HuH-7.5 (cell line): ENCODE data around the gene BLVRB.
"Not testable (repeated sequence)": the region's sequence is repeated elsewhere in the genome, so short reads cannot be mapped to it uniquely, and the experiment has no call there.

Experiments
- DNase-seq: peaks from one replicate; pipeline ENCODE4 v3.0.0; 2011; ENCODE audit warnings: low spot score

BLVRB gene

DNA sequence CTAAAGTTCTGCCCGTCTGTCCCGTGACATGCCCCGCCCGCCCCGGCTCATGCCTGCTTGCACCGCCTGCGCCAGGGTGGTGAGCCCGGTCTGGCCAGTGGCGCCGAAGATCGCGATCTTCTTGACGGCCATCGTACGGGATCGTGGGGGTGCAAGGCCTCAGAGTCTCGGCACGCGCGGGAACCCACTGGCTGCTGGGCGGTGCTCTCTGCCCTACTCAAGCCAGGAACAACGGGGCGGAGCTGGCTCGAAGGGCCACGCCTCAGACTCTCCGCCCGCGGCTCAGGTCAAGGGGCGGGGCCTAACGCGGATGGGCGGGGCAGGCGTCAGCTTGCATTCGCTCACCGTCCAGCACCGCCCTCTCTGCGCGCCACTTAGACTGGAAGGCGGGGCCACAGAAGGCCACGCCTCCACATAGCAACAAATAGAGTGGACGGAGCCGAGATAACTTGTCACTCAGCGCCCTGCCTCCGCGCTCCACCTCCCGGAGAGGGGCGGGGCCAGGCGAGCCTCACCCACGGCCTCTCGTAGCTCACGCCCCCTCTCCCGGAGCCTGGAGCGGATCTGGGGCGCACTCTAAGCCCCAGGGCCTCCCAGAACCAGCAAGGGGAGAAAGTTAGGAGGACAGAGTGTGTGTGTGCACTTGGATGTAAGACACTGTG lies at the start of gene BLVRB:
TSS of gene BLVRB (minus strand) at position 189 of the 662 bp plus-strand sequence. CDS start at position 132, 57 bp downstream.
- DNase-seq = peak; percentile 98

DNA sequence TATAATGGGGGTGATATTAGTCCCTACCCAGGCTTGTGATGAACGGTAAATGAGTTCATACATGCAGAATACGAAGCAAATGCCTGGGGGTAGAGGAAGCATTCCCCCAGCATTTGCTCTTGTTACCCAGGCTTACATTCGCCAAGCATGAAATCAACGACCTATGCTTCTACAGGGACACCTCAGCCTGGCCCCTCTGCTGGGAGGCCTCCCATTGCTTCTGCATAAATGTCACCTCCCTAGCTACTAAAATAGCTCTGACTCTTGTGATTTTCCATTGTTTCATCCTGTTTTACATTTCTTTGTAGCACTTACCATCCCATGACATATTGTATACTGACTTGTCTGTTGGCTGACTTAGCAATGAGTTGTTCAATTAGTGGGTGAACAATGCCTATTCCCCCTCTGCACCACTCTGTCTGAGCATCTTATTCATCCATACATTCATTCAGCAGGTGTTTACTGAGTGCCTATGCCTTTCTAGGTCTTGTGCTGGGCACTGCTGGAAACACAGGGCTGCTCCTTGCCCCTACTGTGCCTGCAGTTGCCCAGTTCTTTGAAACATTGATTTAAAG lies 48.3 kb upstream of the BLVRB start:
- DNase-seq = no peak

DNA sequence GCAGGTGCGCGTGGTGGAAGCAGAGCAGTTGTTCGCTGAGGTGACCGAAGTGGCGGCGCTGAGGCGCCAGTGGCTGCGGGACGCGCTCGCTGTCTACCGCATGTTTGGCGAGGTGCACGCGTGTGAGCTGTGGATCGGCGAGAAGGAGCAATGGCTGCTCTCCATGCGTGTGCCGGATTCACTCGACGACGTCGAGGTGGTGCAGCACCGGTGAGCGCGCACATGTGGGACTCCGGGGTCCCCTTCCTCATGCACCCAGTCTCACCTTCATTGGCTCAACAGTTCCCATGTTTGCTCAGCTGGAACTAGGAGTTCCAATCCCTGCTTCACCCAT lies 47.8 kb upstream of the BLVRB start:
- DNase-seq = no peak

DNA sequence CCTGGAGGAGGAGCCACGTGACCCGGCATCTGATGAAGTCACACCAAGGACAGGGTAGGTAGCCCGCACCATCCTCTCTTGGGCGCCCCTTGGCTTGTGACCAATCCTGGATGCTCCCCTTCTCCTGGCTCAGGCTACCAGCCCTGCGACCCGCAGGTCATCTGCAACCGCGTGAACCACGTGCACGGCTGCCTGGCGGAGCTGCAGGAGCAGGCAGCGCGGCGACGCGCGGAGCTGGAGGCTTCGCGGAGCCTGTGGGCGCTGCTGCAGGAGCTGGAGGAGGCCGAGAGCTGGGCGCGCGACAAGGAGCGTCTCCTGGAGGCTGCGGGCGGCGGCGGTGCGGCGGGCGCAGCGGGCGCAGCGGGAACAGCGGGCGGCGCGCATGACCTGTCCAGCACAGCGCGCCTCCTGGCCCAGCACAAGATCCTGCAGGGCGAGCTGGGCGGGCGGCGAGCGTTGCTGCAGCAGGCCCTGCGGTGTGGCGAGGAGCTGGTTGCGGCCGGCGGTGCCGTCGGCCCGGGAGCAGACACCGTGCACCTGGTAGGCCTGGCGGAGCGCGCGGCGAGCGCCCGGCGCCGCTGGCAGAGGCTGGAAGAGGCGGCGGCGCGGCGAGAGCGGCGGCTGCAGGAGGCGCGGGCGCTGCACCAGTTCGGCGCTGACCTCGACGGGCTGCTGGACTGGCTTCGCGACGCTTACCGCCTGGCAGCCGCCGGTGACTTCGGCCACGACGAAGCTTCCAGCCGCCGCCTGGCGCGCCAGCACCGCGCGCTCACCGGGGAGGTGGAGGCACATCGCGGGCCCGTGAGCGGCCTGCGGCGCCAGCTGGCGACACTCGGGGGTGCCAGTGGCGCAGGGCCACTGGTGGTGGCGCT lies 47.2 kb upstream of the BLVRB start:
- DNase-seq = no peak

DNA sequence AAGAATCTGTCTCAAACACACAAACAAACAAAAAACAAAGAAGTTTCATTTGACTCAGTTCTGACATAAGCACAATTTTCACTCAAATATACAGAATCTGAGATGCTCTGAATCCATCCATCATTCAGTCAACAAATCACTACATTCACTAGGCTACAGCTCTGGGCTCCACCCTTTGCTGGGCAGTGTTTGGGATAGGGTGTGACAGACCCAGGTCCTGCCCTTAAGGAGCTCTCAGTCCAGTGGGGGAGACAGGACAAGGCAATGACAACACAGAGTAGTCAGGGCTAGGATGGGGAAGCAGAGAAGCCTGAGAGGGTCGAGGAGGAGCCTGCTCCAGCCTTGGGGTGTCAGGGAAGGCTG lies 46.5 kb upstream of the BLVRB start:
- no peak for DNase-seq

DNA sequence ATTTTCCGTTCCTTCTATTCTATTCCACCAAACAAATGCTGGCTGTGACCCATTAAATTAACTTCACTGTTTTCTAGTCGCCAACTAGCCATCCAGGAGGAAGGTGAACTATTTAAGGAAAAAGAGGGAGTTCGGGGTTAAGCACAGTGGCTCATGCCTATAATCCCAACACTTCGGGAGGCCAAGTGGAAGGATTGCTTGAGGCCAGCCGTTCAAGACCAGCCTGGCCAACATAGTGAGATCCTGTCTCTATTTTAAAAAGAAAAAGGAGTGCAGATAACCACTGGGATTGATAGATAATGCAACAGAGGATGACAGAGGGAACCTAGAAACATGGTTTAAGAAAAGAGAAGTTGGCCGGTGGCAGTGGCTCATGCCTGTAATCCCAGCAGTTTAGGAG lies 45.9 kb upstream of the BLVRB start:
- DNase-seq = no peak

DNA sequence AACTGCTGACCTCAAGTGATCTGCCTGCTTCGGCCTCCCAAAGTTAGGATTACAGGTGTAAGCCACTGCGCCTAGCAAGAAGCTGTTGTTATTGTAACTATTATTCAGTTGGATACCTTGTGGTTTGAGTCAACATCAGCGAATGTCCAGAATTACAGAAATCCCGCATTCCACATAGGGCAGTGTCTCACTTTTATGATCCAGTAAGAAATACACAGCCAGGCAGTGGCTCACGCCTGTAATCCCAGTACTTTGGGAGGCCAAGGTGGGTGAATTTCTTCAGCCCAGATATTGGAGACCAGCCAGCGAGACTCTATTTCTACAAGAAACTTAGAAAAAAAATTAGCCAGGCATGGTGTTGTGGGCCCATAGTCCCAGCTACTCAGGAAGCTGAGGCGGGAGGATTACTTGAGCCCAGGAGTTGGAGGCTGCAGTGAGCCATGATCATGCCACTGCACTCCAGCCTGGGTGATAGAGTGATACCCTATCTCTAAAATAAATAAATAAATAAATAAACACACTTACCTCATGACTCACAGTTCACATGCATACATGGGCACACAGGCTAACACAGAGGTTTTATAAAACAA lies 45.1 kb upstream of the BLVRB start:
- no peak for DNase-seq

DNA sequence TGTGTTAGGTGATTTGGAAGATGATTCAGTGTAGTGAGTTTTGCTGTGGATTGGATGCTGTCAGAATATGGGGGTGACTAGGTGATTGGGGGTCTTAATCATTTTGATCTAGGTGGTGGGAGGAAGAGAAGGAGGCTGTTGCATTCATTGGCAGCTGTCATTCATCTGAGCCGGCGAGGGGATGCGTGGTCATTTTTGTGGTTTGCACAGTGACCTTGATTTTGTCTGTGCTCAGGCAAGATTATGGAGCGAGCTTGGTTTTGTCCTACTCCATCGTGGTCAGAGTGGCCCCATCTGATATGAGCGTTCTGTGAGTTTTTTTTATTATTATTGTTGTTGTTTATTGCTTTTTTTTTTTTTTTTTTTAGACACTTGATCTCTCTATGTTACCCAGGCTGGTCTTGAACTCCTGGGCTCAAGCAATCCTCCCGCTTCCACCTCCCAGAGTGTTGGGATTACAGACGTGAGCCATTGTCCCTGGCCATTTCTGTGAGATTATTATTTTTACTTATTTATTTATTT lies 43.3 kb upstream of the BLVRB start:
- no peak for DNase-seq

DNA sequence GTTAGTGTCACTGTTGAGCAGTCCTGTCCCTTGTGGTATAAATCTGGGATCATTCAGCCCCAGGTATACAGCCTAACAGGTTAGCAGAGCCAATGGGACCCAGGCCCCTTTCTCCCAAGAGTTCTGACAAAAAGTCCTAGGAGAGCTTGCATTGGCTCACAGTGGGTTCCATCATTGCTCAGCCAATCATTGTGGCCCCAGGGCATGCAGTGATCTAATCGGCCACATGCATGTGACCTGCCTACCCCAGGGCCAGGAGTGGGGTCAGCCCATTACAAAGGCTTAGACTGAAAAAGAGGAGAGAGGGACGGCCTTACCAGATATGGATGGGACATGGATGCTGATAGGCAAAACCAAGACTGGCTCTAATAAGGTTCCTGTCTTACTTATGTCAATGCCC lies 42.3 kb upstream of the BLVRB start:
- DNase-seq = no peak

DNA sequence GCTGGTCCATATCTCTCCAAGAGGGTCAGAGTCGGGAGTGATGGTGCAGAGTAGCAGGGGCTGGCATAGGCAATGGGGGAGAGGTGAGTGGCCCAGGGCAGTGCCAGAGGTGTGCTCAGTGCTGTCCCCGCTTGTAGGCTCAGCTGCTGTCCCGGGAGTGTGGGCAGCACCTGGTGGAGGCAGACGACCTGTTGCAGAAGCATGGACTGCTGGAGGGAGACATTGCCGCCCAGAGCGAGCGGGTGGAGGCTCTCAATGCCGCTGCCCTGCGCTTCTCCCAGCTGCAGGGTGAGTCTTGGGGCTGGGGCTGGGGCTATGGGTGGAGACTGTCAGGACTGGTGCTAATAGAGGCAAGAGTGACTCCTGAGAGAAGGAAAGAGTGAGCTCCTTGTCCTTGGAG lies 40.6 kb upstream of the BLVRB start:
- DNase-seq = no peak

DNA sequence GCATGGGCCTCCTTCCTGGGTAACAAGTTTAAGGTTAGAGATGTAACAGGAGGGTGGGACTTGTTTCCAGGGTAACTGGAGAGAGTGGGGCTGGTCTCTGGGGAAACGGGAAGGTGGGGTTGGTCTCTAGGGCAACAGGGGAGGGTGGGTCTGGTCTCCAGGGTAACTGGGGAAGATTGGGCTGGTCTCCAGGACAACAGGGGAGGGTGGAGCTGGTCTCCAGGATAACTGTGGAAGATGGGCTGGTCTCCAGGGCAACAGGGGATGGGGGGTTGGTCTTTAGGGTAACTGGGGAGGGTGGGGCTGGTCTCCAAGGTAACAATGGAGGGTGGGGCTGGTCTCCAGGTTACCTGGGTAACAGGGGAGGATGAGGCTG lies 37.8 kb upstream of the BLVRB start:
- DNase-seq = no peak

DNA sequence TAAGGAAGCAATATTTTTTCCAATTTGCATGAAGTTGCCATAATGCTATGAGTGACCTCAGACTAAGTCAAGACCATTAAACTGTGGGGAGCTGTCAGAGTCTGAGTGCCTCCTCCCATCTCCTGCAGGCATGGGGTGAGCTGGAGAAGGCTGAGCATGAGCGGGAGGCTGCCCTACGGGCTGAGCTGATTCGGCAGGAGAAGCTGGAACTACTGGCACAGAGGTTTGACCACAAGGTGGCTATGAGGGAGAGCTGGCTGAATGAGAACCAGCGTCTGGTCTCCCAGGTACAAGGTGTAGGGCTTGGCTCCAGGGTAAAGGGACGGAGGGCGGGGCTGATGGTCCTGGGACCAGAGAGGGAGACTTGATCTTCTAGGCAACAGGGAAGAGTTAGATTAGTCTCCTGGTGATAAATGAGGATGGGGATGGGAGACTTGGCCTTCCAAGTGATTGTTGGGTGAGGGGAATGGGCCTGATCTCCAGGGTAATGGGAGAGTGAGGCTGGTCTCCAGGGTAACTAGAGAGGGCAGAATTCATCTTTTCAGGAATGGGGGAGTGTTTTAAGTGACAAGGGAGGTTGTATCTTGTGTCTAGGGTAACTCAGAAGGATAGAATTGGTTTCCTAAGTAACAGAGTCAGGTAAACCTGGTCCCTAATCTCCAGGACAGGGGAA lies 37.2 kb upstream of the BLVRB start:
- peak; percentile 58 for DNase-seq

DNA sequence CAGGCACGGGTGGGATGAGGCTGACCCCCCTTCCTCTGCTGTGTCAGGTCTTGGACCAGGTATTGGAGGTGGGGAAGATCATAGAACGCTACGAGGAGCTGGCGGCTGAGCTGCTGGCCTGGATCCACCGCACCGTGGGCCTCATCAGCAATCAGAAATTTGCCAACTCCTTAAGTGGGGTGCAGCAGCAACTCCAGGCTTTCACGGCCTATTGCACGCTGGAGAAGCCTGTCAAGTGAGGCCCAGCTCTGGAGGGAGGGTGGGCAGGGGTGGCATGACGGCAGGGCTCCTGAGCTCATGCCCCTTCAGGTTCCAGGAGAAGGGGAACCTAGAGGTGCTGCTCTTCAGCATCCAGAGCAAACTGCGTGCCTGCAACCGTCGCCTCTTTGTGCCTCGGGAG lies 36.5 kb upstream of the BLVRB start:
- DNase-seq = no peak

DNA sequence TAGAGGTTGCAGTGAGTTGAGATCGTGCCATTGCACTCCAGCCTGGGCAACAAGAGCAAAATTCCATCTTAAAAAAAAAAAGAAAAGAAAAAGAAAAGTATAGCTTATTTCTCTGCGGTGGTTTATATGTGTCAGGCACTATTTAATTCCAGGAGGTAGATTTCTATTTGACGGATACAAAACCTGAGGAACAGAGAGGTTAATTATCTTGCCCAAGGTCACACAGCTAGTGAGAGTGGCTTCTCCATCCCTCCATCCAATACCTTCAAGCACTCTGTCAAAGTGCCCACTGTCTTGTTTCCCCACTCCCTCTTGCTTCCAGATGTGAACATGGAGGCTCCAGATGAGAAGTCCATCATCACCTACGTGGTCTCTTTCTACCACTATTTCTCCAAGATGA lies 36.1 kb upstream of the BLVRB start:
- no peak for DNase-seq

DNA sequence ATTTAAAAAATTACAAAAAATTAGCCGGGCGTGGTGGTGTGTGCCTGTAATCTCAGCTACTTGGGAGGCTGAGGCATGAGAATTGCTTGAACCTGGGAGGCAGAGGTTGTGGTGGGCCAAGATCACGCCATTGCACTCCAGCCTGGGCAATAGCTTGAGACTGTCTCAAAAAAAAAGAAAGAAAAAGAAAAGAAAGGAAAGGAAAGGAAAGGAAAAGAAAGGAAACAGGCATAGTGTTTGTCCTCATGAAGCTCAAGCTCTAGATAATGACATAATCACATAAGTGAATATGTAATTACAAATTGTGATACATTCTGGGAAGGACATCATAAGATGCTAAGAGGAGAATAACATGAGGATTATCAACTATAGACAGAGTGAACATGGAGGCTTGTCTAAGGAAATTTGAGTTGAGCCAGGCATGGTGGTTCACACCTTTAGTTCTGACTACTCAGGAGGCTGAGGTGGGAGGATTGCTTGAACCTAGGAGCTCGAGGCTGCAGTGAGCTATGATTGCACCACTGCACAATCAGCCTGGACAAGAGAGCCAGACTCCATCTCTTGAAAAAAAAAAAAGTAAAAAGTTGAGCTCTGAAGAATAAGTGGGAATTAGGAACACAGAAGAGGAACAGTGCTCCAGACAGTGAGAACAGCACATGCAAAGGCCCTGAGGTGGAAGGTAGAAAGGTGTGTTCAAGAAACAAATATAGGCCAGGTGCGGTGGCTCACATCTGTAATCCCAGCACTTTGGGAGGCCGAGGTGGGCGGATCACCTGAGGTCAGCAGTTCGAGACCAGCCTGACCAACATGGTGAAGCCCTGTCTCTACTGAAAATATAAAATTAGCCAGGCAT lies 35.4 kb upstream of the BLVRB start:
- not testable (repeated sequence) for DNase-seq

DNA sequence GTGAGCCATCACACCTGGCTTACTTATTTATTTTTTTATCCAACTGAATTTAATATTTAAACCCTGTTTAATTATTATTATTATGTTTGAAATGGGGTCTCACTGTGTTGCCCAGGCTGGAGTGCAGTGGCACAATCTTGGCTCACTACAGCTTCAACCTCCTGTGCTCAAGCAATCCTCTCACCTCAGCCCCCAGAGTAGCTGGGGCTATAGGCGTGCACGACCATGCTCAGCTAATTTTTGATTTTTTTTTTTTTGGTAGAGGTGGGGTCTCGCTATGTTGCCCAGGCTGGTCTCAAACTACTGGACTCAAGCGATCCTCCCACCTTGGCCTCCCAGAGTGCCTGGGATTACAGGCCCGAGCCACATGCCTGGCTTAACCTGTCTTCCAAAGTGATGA lies 33.8 kb upstream of the BLVRB start:
- no peak for DNase-seq

DNA sequence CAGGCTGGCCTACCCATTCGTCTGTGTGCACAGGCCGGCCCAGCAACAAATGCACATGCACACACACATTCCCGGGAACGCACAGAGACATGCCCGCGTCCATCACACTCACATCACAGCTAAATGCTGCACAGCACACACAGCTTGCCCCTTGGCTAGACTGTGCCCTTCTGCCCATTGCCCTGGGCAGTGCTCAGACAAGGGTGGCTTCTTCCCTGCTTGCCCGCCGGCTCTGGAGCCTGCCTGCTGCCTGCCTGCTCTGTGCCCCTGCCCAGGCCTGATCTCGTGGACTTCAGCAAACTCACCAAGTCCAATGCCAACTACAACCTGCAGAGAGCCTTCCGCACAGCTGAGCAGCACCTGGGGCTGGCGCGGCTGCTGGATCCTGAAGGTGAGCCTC lies 31.7 kb upstream of the BLVRB start:
- DNase-seq = no peak

DNA sequence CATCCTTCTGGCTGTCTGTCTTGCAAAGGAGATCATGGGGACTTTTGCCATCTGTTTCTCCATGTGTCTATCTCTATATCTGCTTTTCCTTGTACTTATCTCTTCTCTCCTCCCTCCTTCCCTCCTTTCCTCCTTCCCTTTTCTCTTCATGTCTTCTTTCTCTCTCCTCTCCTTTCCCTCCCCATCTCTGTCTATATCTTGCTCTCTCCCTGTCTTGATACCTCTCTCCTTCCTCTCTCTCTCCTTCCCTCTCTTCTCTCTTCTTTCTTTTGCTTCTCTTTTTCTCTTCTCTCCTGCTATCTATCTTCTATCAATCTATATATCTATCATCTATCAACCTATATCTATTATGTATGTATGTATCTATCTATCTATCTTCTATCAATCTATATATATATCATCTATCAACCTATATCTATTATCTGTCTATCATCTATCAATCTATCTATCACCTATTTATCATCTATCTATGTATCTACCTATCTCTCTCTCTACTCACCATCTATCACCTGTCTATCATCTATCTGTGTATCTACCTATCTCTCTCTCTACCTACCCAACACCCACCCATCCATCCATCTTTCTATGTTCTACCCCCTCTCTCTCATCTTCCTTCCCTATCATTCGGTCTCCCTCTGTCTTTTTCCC lies 28.8 kb upstream of the BLVRB start:
- no peak for DNase-seq

DNA sequence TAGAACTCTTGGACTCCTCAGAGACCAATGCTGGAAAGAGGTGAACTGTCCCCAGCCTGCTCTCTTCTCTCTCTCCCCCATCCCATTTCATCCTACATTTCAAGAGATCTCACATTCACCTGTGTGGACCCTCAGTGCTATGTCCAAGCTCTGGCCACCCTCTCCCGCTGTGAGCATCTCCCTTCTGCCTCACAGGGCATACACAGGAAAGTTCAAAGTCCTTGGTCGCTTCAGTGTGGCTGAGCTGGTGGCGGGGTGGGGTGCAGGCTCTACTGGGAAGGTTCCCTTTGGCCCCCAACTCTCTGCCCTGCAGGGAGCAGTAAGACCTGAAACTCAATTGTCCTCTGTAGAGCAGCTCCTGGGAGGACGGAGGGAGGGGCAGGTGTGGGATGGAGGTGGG lies 28.2 kb upstream of the BLVRB start:
- DNase-seq = no peak

DNA sequence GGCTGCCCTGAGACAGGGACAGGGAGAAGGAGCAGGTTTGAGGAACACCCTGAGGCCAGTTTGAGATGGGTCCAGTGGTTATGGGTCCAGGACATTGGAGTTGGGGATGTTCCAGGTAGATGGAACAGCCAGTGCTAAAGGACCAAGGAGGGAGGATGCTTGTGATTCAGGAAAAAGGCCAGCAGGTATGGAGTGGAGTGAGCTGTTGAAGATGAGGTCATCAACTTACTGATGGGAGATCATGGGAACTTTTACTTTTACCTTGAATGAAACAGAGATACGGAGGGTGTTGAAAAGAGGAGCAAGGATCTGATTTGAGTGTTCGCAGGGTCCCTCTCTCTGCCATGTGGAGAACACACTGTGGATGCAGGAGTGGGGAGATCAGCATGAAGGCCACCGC lies 26.7 kb upstream of the BLVRB start:
- DNase-seq = no peak

DNA sequence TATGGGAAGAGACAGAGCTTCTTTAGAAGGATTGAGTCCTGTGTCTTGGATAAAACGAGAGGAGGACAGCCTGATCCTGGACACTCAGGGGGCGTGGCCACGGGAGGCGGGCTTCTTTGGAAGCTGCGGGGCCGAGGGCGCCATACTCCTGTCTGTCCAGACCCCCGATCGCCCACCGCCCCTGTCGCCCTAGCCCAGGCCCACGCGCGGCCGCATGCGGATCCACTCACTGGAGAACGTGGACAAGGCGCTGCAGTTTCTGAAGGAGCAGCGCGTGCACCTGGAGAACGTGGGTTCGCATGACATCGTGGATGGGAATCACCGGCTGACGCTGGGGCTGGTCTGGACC lies 24.3 kb upstream of the BLVRB start:
- DNase-seq = no peak
